Measurements from ENCODE around the gene FXYD4. TPM values are rescaled to one million over a fixed set of nuclear protein-coding genes. Genes with fewer than 3 reads are reported as not detected.

The FXYD4 gene
- total RNA-seq = not detected in 2 replicates

DNA sequence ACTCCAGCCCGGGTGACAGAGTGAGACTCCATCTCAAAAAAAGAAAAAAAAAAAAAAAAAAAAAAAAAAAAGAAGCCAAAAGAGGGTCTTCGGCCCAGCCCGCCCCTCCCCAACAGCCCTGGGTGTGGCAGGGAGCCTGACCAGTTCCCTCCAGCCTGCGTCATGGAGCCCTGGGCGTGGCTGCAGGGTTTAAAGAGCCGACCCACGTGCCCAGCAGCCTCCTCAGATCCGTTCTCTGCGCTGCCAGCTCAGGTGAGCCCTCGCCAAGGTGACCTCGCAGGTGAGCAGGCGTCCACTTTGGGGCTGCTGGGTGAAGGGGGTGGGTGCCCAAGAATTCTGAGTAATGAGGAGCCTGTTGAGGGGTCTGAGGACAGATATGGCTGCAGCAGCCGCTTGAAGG, at the start of gene FXYD4:
TSS of gene FXYD4 (plus strand) at position 219 of the 400 bp plus-strand sequence. CDS start 2,111 bp downstream, outside the sequence.

GRCh38 chr10:43408710-43409384, 37.4 kb downstream of the FXYD4 start, which contains the start of gene HNRNPF:
Gene HNRNPF (minus strand): TSS chr10:43409186. CDS start chr10:43387884, 21,302 bp downstream.

Other genes with a start within 250 kb of the FXYD4 start
- gene CSGALNACT2, start 233.2 kb upstream of the FXYD4 start, total RNA-seq = 21.7 and 25.0 TPM in 2 replicates
- 5.5 and 8.4 TPM in 2 replicates for gene RASGEF1A, start 104.6 kb upstream of the FXYD4 start, total RNA-seq
- gene HNRNPF, start 37.5 kb downstream of the FXYD4 start, total RNA-seq = 240 and 242 TPM in 2 replicates
- gene ZNF487, start 65.5 kb downstream of the FXYD4 start, total RNA-seq = 4.3 and 5.4 TPM in 2 replicates
- 5.5 TPM in 2 replicates for gene ZNF239, start 203.0 kb downstream of the FXYD4 start, total RNA-seq
- 3.3 and 3.6 TPM in 2 replicates for gene ZNF485, start 234.8 kb downstream of the FXYD4 start, total RNA-seq

All from smooth muscle cell of trachea (primary cell).